ENCODE results near the gene CDH8.

CDH8 gene

GRCh38 chr16:61969077-61969382 is 67.2 kb downstream of the CDH8 start:
- no peak for TF ChIP-seq CTCF (IDR thresholded peaks at IDR 0.05; ENCODE audit: insufficient read depth, low read depth, low read length, missing control alignments)
- DNase-seq (ENCODE audit: low read depth) = no peak
- H3K4me3 ChIP-seq (ENCODE audit: low read depth, low read length) = no peak overlapping the region

- H3K4me3 ChIP-seq (ENCODE audit: low read depth, low read length) = no peak overlapping the region
- DNase-seq (ENCODE audit: low read depth) = no peak
- TF ChIP-seq CTCF (IDR thresholded peaks at IDR 0.05; ENCODE audit: insufficient read depth, low read depth, low read length, missing control alignments) = no peak
Measured at GRCh38 chr16:61968242-61969076, 67.8 kb downstream of the CDH8 start.

- DNase-seq (ENCODE audit: low read depth) = no peak
- TF ChIP-seq CTCF (IDR thresholded peaks at IDR 0.05; ENCODE audit: insufficient read depth, low read depth, low read length, missing control alignments) = no peak
- no peak overlapping the region for H3K4me3 ChIP-seq (ENCODE audit: low read depth, low read length)
Measured at GRCh38 chr16:61957075-61957855, 79.0 kb downstream of the CDH8 start.

- no peak for DNase-seq (ENCODE audit: low read depth)
- no peak overlapping the region for H3K4me3 ChIP-seq (ENCODE audit: low read depth, low read length)
- TF ChIP-seq CTCF (IDR thresholded peaks at IDR 0.05; ENCODE audit: insufficient read depth, low read depth, low read length, missing control alignments) = no peak
Measured at GRCh38 chr16:61952841-61953240, 83.4 kb downstream of the CDH8 start.

- DNase-seq (ENCODE audit: low read depth) = no peak
- TF ChIP-seq CTCF (IDR thresholded peaks at IDR 0.05; ENCODE audit: insufficient read depth, low read depth, low read length, missing control alignments) = no peak
Measured at GRCh38 chr16:61948414-61948813, 87.8 kb downstream of the CDH8 start.

GRCh38 chr16:61946019-61946418 is 90.2 kb downstream of the CDH8 start:
- no peak for DNase-seq (ENCODE audit: low read depth)
- TF ChIP-seq CTCF (IDR thresholded peaks at IDR 0.05; ENCODE audit: insufficient read depth, low read depth, low read length, missing control alignments) = no peak
- H3K4me3 ChIP-seq (ENCODE audit: low read depth, low read length) = no peak overlapping the region

More at GRCh38 chr16:61948414-61948813, 87.8 kb downstream of the CDH8 start:
- no peak overlapping the region for H3K4me3 ChIP-seq (ENCODE audit: low read depth, low read length)

Data from GM12865 (cell line).